Measurements from ENCODE around the gene PTCRA.

Gene PTCRA

DNA sequence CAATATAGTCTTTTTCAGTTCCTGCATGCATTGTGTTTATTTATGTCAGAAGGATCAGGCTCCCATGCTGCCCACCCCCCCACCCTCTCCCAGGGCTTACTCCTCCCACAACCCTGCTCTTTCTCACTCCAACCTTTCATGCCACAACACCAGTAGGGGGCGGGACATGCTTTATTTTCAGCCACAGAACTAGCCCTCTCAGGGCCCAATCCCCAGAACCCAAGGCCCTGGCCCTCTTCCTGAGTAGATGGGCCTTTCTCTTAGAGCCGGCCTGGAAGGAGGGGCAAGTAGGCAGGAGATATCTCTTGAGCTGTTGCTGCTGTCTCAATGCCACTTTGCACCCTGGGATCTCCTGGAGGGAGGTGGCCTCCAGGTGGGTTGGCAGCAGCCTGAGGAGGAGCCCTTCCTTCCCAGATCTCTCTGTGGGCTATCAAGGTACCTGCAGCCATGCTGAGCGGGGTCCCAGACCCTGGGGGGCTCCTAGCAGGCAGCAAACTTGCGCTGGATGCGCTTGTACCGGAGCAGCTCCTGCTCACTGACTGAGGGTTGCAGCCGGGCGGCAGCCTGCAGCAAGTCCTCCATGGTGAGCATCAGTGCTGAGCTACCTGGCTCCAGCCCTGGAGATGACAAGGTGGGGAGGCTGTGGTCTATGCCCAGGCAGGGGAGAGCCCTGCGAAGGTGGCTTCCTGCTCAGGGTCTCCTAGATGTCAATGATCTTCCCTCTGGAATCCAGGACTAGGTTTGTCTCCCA, 48.2 kb downstream of the PTCRA start:
- Histone ChIP-seq H3K79me2 (ENCODE audit: insufficient read depth, low read length) (no peaks in the 10 kb centered on the region), H3K36me3 (ENCODE audit: insufficient read depth, low read length) (no peaks in the 10 kb centered on the region), H4K20me1 (ENCODE audit: insufficient read depth, low read length, poor library complexity, severe bottlenecking) (no peaks in the 10 kb centered on the region), H3K9me2 (replicated peaks; ENCODE audit: low read depth, low read length) (no peaks in the 10 kb centered on the region), H3K27me3 (ENCODE audit: insufficient read depth, low read length, poor library complexity, severe bottlenecking) (no peaks in the 10 kb centered on the region), H3K4me3 (ENCODE audit: low read length, poor library complexity, severe bottlenecking) (no peak overlapping the region), H3K9me3 (ENCODE audit: insufficient read depth, low read depth, low read length) (no peaks in the 10 kb centered on the region), H3F3A (ENCODE audit: low read depth) (no peaks in the 10 kb centered on the region), H3K9ac (ENCODE audit: low read depth, low read length, poor library complexity, severe bottlenecking) (no peak overlapping the region), H3K4me1 (ENCODE audit: insufficient read depth, low read length, poor library complexity, severe bottlenecking) (no peaks in the 10 kb centered on the region), H3K4me2 (ENCODE audit: low read depth, low read length, poor library complexity, severe bottlenecking) (no peak overlapping the region), H2AFZ (ENCODE audit: low read length) (no peak overlapping the region)
- TF ChIP-seq EZH2phosphoT487 (IDR thresholded peaks at IDR 0.05; ENCODE audit: borderline replicate concordance) = no peak
- TF ChIP-seq, protein P1, sequence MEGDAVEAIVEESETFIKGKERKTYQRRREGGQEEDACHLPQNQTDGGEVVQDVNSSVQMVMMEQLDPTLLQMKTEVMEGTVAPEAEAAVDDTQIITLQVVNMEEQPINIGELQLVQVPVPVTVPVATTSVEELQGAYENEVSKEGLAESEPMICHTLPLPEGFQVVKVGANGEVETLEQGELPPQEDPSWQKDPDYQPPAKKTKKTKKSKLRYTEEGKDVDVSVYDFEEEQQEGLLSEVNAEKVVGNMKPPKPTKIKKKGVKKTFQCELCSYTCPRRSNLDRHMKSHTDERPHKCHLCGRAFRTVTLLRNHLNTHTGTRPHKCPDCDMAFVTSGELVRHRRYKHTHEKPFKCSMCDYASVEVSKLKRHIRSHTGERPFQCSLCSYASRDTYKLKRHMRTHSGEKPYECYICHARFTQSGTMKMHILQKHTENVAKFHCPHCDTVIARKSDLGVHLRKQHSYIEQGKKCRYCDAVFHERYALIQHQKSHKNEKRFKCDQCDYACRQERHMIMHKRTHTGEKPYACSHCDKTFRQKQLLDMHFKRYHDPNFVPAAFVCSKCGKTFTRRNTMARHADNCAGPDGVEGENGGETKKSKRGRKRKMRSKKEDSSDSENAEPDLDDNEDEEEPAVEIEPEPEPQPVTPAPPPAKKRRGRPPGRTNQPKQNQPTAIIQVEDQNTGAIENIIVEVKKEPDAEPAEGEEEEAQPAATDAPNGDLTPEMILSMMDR (conservative IDR thresholded peaks at IDR 0.05; ENCODE audit: low read length) = peak; percentile 54

DNA sequence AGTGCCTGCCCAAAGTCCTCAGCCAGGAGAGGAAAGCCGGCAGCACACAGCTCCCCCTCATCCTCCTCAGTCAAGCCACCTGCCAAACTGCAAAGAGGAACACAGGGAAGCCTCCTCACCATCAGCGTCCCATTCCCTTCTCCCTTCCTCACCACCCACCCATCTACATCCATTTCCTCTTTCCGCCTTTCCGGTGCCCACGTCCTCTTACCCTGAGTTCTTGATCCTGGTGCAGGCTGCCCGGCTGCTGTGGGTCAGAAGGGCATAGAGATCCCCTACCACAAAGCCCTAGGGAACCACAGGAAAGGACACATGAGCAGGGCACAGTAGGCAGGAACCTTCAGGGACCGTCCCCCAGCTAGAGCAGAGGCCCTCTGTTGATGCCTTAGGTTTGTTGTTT, 50.7 kb downstream of the PTCRA start:
- Histone ChIP-seq H3K36me3 (ENCODE audit: insufficient read depth, low read length) (no peaks in the 10 kb centered on the region), H3K9me3 (ENCODE audit: insufficient read depth, low read depth, low read length) (no peaks in the 10 kb centered on the region)

DNA sequence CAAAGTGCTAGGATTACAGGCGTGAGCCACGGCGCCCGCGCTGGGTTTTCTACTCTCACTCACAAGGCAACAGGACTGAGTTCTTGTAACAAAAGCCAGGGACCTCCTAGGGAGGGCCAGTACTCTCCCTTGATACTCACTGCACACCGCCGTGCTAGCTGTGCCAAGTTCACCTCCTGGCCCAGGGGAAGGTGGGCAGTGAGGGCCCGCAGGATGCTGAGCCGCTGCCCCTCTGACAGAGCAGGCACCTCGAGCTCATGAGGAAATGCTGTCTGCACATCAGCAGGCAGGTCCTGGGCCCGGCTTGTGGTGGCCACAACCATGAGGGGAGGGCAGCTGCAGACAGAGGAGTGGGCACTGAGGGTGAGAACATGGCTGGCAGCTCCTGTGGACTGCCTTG, 51.4 kb downstream of the PTCRA start:
- Histone ChIP-seq H3K9me2 (replicated peaks; ENCODE audit: low read depth, low read length) (no peaks in the 10 kb centered on the region), H3F3A (ENCODE audit: low read depth) (no peaks in the 10 kb centered on the region), H3K27me3 (ENCODE audit: insufficient read depth, low read length, poor library complexity, severe bottlenecking) (no peaks in the 10 kb centered on the region), H3K4me2 (ENCODE audit: low read depth, low read length, poor library complexity, severe bottlenecking) (no peak overlapping the region), H3K9ac (ENCODE audit: low read depth, low read length, poor library complexity, severe bottlenecking) (no peak overlapping the region), H3K9me3 (ENCODE audit: insufficient read depth, low read depth, low read length) (no peaks in the 10 kb centered on the region), H3K36me3 (ENCODE audit: insufficient read depth, low read length) (no peaks in the 10 kb centered on the region), H2AFZ (ENCODE audit: low read length) (no peak overlapping the region), H3K4me1 (ENCODE audit: insufficient read depth, low read length, poor library complexity, severe bottlenecking) (no peaks in the 10 kb centered on the region), H4K20me1 (ENCODE audit: insufficient read depth, low read length, poor library complexity, severe bottlenecking) (no peaks in the 10 kb centered on the region), H3K79me2 (ENCODE audit: insufficient read depth, low read length) (no peaks in the 10 kb centered on the region), H3K4me3 (ENCODE audit: low read length, poor library complexity, severe bottlenecking) (no peak overlapping the region)
- TF ChIP-seq EZH2phosphoT487 (IDR thresholded peaks at IDR 0.05; ENCODE audit: borderline replicate concordance) = no peak
- TF ChIP-seq, protein P1 (conservative IDR thresholded peaks at IDR 0.05; ENCODE audit: low read length) = no peak

More for the DNA sequence above, 50.7 kb downstream of the PTCRA start:
- Histone ChIP-seq H3K9ac (ENCODE audit: low read depth, low read length, poor library complexity, severe bottlenecking) (no peak overlapping the region), H4K20me1 (ENCODE audit: insufficient read depth, low read length, poor library complexity, severe bottlenecking) (no peaks in the 10 kb centered on the region), H3K4me2 (ENCODE audit: low read depth, low read length, poor library complexity, severe bottlenecking) (no peak overlapping the region), H3K4me3 (ENCODE audit: low read length, poor library complexity, severe bottlenecking) (no peak overlapping the region), H3F3A (ENCODE audit: low read depth) (no peaks in the 10 kb centered on the region), H2AFZ (ENCODE audit: low read length) (no peak overlapping the region), H3K79me2 (ENCODE audit: insufficient read depth, low read length) (no peaks in the 10 kb centered on the region), H3K4me1 (ENCODE audit: insufficient read depth, low read length, poor library complexity, severe bottlenecking) (no peaks in the 10 kb centered on the region), H3K27me3 (ENCODE audit: insufficient read depth, low read length, poor library complexity, severe bottlenecking) (no peaks in the 10 kb centered on the region), H3K9me2 (replicated peaks; ENCODE audit: low read depth, low read length) (no peaks in the 10 kb centered on the region)
- no peak for TF ChIP-seq EZH2phosphoT487 (IDR thresholded peaks at IDR 0.05; ENCODE audit: borderline replicate concordance)
- TF ChIP-seq, protein P1 (conservative IDR thresholded peaks at IDR 0.05; ENCODE audit: low read length) = no peak

Measured in Loucy (cell line).